Measurements from ENCODE around the gene USP3.
A peak's percentile ranks its signal among the peaks of the same experiment; 100 is the strongest.

Gene USP3

DNA sequence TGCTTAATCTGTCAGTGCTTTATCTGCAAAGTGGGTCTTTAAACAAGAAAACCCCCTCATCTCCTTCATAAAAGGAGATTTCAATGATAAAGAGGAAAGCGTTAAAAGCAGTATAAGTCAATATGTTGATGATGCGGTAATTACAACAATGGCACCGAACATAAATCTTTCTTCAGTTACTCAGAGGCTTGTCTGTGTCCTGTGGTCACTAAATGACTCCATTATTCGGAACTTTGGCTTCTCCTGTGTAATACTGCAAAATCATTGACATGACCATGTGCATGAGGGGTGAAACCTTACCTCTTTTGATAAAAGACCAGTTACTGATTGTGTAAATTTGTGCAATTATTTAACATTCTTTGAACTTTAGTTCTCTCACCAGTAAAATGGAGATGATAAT, 4.8 kb upstream of the USP3 start:
- peaks cover 74 to 93% of the 10 kb centered on the region in 2 experiments for H3K4me1 ChIP-seq (ENCODE audit: control insufficient read depth in 1 of 2, insufficient read depth in 1 of 2, low read depth in 1 of 2, low read length in 1 of 2)
- H3K4me3 ChIP-seq (ENCODE audit: low read depth in 1 of 2, low read length in 1 of 2), result peak overlapping the region in 1 of 2 experiments; percentile 86
- no peaks in the 10 kb centered on the region for H3K27me3 ChIP-seq
- H3K27ac ChIP-seq, result peak overlapping the region; percentile 99
- TF ChIP-seq, protein P1, sequence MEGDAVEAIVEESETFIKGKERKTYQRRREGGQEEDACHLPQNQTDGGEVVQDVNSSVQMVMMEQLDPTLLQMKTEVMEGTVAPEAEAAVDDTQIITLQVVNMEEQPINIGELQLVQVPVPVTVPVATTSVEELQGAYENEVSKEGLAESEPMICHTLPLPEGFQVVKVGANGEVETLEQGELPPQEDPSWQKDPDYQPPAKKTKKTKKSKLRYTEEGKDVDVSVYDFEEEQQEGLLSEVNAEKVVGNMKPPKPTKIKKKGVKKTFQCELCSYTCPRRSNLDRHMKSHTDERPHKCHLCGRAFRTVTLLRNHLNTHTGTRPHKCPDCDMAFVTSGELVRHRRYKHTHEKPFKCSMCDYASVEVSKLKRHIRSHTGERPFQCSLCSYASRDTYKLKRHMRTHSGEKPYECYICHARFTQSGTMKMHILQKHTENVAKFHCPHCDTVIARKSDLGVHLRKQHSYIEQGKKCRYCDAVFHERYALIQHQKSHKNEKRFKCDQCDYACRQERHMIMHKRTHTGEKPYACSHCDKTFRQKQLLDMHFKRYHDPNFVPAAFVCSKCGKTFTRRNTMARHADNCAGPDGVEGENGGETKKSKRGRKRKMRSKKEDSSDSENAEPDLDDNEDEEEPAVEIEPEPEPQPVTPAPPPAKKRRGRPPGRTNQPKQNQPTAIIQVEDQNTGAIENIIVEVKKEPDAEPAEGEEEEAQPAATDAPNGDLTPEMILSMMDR (IDR thresholded peaks at IDR 0.05), result no peak
- H3K36me3 ChIP-seq, result no peaks in the 10 kb centered on the region
- H3K9me3 ChIP-seq, result no peaks in the 10 kb centered on the region

DNA sequence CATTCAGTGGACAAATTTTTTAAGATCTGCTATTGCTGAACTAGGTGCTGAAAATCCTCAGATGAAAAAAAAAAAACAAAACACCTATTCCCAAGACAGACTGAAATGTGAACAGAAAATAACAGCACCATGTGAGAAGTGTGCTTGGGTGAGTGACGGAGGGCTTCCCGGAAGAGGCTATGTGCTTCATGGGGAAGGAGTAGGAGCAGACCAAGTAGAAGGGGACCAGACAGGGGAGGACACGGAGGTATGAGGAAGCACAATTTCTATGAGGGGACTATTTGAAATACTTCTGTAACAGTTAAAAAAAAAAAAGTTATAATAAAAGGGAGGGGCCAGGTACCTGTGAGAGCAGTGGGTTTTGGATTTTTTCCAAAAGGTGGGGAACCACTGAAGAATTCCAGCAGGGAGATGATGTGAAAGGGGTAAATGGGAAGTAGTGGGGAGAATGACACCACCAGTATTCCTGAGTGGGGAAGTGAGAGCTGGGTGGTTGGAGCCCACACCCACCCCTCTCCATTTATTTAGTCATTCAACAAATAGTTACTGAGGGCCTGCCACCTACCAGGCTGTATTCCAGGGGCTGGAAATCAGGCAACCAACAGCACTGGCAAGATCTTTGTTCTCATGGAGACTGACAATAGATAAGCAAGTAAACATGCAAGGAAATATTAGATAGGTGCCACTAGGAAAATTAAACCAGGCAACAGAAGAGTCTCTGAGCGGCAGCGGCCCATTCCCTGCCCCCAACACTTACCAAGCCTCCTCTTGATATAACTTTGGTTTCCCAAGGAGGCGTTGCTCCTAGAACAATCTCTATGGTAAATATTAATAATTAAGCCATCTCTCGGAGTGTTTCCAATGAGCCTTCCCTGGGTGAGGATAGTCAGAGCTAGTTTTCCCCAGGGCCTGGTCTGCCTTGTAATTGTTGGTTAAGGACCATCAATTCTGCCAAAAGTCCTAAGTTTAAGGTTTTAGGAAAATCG, 3.8 kb upstream of the USP3 start:
- Histone ChIP-seq H3K36me3 (no peaks in the 10 kb centered on the region), H3K9me3 (no peaks in the 10 kb centered on the region), H3K27me3 (no peaks in the 10 kb centered on the region), H3K4me3 (ENCODE audit: low read depth in 1 of 2, low read length in 1 of 2) (peak overlapping the region; percentile 3 to 86), H3K27ac (peak overlapping the region; percentile 99), H3K4me1 (ENCODE audit: control insufficient read depth in 1 of 2, insufficient read depth in 1 of 2, low read depth in 1 of 2, low read length in 1 of 2) (peaks cover 65 to 83% of the 10 kb centered on the region in 2 experiments)
- TF ChIP-seq, protein P1 (IDR thresholded peaks at IDR 0.05), result no peak

DNA sequence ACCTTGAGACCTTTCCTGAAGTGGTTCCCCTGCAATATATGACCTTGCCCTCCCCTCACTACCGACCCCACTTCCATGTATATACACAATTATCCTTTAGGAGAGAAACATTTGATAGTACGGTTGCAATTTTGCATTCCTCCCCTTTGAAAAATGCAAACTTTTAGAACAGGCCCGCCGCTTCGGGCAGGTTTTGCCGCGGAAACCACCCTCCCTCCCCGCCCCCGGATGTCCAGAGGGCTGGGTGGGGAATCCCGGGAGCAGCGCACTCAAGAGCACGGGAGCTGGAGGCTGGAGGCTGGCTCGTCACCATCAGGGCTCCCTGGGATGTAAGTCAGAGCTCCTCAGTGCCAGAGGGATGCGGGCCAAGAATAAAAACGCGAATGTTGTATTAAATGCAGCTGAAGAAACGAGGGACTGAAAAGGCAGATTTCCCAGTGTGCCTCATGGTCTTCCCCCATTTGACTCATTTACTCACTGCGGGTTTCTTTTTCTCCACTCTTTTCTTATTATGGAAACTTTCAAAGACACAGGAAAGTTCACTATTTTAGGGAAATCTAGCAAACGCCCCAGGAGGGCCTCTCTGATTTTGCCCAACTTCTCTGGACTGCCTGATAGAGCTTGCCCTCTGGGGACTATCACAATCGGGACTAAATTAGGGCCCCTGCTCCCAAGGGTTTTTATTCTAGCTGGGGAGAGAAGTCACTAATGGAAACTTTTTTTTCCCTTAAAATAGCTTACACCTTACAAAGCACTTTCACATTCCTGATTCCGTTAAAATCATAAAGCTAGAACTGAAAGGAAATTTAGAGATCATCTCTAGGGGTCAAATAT, 2.9 kb upstream of the USP3 start:
- peak overlapping the region; percentile 3 to 86 for H3K4me3 ChIP-seq (ENCODE audit: low read depth in 1 of 2, low read length in 1 of 2)

DNA sequence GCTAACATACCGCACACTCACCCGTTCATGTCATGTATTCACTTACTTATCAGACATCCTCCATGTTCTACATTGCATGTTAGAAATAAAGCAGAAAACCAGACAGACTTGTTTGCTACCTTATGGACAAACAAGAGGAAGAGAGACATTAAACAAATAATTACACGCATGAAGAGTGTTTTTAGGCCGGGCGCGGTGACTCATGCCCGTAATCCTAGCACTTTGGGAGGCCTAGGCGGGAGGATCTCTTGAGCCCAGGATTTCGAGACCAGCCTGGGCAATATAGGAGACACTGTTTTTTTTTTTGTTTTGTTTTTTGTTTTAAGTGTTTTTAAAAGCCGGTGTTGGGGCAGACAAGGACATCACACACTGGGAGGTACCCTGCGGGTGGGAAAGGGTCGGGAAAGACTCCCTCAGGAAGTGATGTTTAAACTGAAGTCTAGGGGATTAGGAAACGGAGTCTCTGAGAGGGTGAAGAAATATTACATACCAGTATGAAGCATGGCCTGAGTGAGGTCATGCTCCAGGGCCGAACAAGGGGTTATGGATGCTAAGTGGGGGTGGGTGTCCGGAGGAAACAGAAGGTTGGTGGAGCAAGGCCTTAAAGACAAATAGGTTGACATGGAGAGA, 2.1 kb upstream of the USP3 start:
- H3K27ac ChIP-seq, result peak overlapping the region; percentile 99
- no peaks in the 10 kb centered on the region for H3K36me3 ChIP-seq
- no peaks in the 10 kb centered on the region for H3K27me3 ChIP-seq
- peaks cover 69 to 83% of the 10 kb centered on the region in 2 experiments for H3K4me1 ChIP-seq (ENCODE audit: control insufficient read depth in 1 of 2, insufficient read depth in 1 of 2, low read depth in 1 of 2, low read length in 1 of 2)
- TF ChIP-seq, protein P1 (IDR thresholded peaks at IDR 0.05), result no peak
- peak overlapping the region; percentile 85 to 86 for H3K4me3 ChIP-seq (ENCODE audit: low read depth in 1 of 2, low read length in 1 of 2)
- H3K9me3 ChIP-seq, result no peaks in the 10 kb centered on the region

More for the DNA sequence above, 2.9 kb upstream of the USP3 start:
- H3K27ac ChIP-seq, result peak overlapping the region; percentile 99
- no peaks in the 10 kb centered on the region for H3K9me3 ChIP-seq
- TF ChIP-seq, protein P1 (IDR thresholded peaks at IDR 0.05), result no peak
- peaks cover 61 to 83% of the 10 kb centered on the region in 2 experiments for H3K4me1 ChIP-seq (ENCODE audit: control insufficient read depth in 1 of 2, insufficient read depth in 1 of 2, low read depth in 1 of 2, low read length in 1 of 2)
- H3K27me3 ChIP-seq, result no peaks in the 10 kb centered on the region
- no peaks in the 10 kb centered on the region for H3K36me3 ChIP-seq
